Muscle layer of colon (tissue), 2 donors: ENCODE results near the gene SDF2L1.
"Not testable (repeated sequence)": the region's sequence is repeated elsewhere in the genome, so short reads cannot be mapped to it uniquely, and the experiment has no call there.

Experiments
- H3K27ac ChIP-seq: one replicate; pipeline ENCODE4 v1.7.0; 2013; ENCODE audit warnings: low read depth, mild to moderate bottlenecking, low read length, moderate library complexity
- H3K27me3 ChIP-seq, 2 donors: one replicate each; pipeline ENCODE4 v1.7.0; 2013; ENCODE audit warnings: low read length in 2 of 2, mild to moderate bottlenecking in 2 of 2; ENCODE audit not compliant: insufficient read depth in 2 of 2, control insufficient read depth in 1 of 2
- H3K36me3 ChIP-seq: one replicate; pipeline ENCODE4 v1.7.0; 2013; ENCODE audit warnings: mild to moderate bottlenecking, low read length; ENCODE audit not compliant: insufficient read depth
- H3K4me1 ChIP-seq: one replicate; pipeline ENCODE4 v1.7.0; 2013; ENCODE audit warnings: mild to moderate bottlenecking, low read length; ENCODE audit not compliant: insufficient read depth
- H3K4me3 ChIP-seq, 2 donors: one replicate each; pipeline ENCODE4 v1.7.0; 2013; ENCODE audit warnings: low read length in 2 of 2, low read depth in 1 of 2, mild to moderate bottlenecking in 1 of 2, moderate library complexity in 1 of 2
- H3K9ac ChIP-seq: one replicate; pipeline ENCODE4 v1.7.0; 2013; ENCODE audit warnings: low read length
- H3K9me3 ChIP-seq: one replicate; pipeline ENCODE4 v1.7.0; 2013; ENCODE audit warnings: mild to moderate bottlenecking, low read length
- donor health status: abdominal sarcoma.
- donor health status: Adenocarcinoma of cecum.

Gene SDF2L1

GRCh38 chr22:21633481-21633880 lies 8.6 kb upstream of the SDF2L1 start:
- H3K9ac ChIP-seq = no peak overlapping the region
- no peaks in the 10 kb centered on the region for H3K9me3 ChIP-seq
- H3K27ac ChIP-seq = no peak overlapping the region
- no peaks in the 10 kb centered on the region for H3K36me3 ChIP-seq
- no peaks in the 10 kb centered on the region for H3K27me3 ChIP-seq
- H3K4me3 ChIP-seq = no peak overlapping the region
- H3K4me1 ChIP-seq = peaks cover 8% of the 10 kb centered on the region

- H3K4me3 ChIP-seq = no peak overlapping the region
These were observed 8.0 kb upstream of the SDF2L1 start for GRCh38 chr22:21634081-21634480.

GRCh38 chr22:21634844-21635243 lies 7.3 kb upstream of the SDF2L1 start:
- no peak overlapping the region for H3K4me3 ChIP-seq
- H3K27me3 ChIP-seq = no peaks in the 10 kb centered on the region
- H3K36me3 ChIP-seq = no peaks in the 10 kb centered on the region
- no peak overlapping the region for H3K9ac ChIP-seq
- H3K9me3 ChIP-seq = no peaks in the 10 kb centered on the region
- peaks cover 3% of the 10 kb centered on the region for H3K4me1 ChIP-seq
- no peak overlapping the region for H3K27ac ChIP-seq

More at GRCh38 chr22:21634081-21634480, 8.0 kb upstream of the SDF2L1 start:
- Histone ChIP-seq H3K27me3 (no peaks in the 10 kb centered on the region), H3K9me3 (no peaks in the 10 kb centered on the region), H3K36me3 (no peaks in the 10 kb centered on the region), H3K9ac (no peak overlapping the region), H3K27ac (no peak overlapping the region), H3K4me1 (peaks cover 7% of the 10 kb centered on the region)

DNA sequence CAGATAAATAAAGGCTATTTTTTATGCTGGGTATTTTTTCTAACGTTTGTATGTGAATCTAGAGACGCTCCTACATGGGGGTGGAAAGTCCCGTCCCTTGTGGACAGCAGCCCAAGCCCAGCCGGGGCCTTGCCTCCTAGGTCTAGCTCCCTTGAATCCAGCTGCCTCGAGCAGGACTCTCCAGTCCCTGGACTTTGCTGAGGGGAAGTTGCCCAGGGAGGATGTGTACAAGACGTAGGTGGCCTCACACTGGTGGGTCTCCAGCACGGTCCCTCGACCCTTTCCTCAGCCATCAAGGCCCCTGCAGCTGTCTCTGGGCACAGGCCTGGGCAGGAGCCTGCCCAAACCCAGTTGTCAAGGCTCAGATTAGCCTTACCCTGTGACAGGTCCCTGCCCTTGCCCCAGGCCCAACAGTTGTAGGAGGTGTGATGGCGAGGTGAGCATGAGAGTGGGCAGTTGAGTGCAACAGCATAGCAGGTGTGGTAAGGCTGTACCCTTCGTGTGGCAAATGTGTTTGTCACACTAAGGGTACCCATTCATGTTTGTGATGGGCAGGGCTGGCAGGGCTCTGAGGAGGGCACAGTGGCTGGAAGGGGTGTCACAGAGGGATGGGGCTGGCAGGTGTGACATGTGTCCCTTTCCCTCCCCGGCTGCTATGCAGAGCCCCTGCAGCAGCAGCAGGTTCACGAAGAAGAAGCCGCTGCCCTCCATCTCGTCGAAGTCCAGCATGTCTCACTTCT lies 6.2 kb upstream of the SDF2L1 start:
- H3K27me3 ChIP-seq = no peaks in the 10 kb centered on the region
- no peaks in the 10 kb centered on the region for H3K4me1 ChIP-seq
- no peaks in the 10 kb centered on the region for H3K9me3 ChIP-seq
- H3K36me3 ChIP-seq = no peaks in the 10 kb centered on the region
- no peak overlapping the region for H3K27ac ChIP-seq
- H3K4me3 ChIP-seq = no peak overlapping the region
- no peak overlapping the region for H3K9ac ChIP-seq

GRCh38 chr22:21636629-21637218 lies 5.4 kb upstream of the SDF2L1 start:
- Histone ChIP-seq H3K27me3 (no peaks in the 10 kb centered on the region), H3K4me1 (peaks cover 7% of the 10 kb centered on the region), H3K4me3 (no peak overlapping the region), H3K9ac (no peak overlapping the region), H3K9me3 (no peaks in the 10 kb centered on the region), H3K36me3 (no peaks in the 10 kb centered on the region), H3K27ac (no peak overlapping the region)

DNA sequence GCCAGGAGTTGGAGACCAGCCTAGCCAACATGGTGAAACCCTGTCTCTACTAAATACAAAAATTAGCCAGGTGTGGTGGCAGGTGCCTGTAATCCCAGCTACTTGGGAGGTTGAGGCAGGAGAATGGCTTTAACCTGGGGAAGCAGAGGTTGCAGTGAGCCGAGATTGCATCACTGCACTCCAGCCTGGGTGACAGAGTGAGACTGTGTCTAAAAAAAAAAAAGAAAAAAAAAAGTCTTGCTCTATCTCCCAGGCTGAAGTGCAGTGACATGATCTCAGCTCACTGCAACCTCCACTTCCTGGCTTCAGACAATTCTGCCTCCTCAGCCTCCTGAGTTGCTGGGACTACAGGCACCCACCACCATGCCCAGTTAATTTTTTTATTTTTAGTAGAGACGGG lies 4.7 kb upstream of the SDF2L1 start:
- H3K9ac ChIP-seq, H3K36me3 ChIP-seq, H3K4me3 ChIP-seq: not testable (repeated sequence)

GRCh38 chr22:21639359-21639758 lies 2.7 kb upstream of the SDF2L1 start:
- Histone ChIP-seq H3K4me3 (no peak overlapping the region), H3K4me1 (peaks cover 12% of the 10 kb centered on the region)

More for the DNA sequence above, 4.7 kb upstream of the SDF2L1 start:
- H3K9me3 ChIP-seq, H3K27me3 ChIP-seq, H3K4me1 ChIP-seq, H3K27ac ChIP-seq: not testable (repeated sequence)

GRCh38 chr22:21640810-21641209 lies 1.3 kb upstream of the SDF2L1 start:
- Histone ChIP-seq H3K4me3 (no peak overlapping the region), H3K27me3 (no peaks in the 10 kb centered on the region), H3K4me1 (peaks cover 12% of the 10 kb centered on the region), H3K27ac (no peak overlapping the region), H3K9ac (no peak overlapping the region), H3K36me3 (no peaks in the 10 kb centered on the region), H3K9me3 (no peaks in the 10 kb centered on the region)

More at GRCh38 chr22:21639359-21639758, 2.7 kb upstream of the SDF2L1 start:
- Histone ChIP-seq H3K27me3 (no peaks in the 10 kb centered on the region), H3K27ac (no peak overlapping the region), H3K36me3 (no peaks in the 10 kb centered on the region), H3K9me3 (no peaks in the 10 kb centered on the region), H3K9ac (no peak overlapping the region)

GRCh38 chr22:21641417-21641788 lies 699 bp upstream of the SDF2L1 start:
- Histone ChIP-seq H3K4me3 (peak overlapping the region; percentile 49 to 73), H3K27me3 (no peaks in the 10 kb centered on the region), H3K9ac (peak overlapping the region; percentile 42), H3K9me3 (no peaks in the 10 kb centered on the region), H3K27ac (peak overlapping the region; percentile 43), H3K4me1 (peaks cover 12% of the 10 kb centered on the region), H3K36me3 (no peaks in the 10 kb centered on the region)

- peak overlapping the region; percentile 54 to 73 for H3K4me3 ChIP-seq
- H3K9ac ChIP-seq = no peak overlapping the region
- H3K4me1 ChIP-seq = peaks cover 18% of the 10 kb centered on the region
- no peaks in the 10 kb centered on the region for H3K9me3 ChIP-seq
- no peaks in the 10 kb centered on the region for H3K27me3 ChIP-seq
- H3K27ac ChIP-seq = peak overlapping the region; percentile 61
- H3K36me3 ChIP-seq = no peaks in the 10 kb centered on the region
These were observed 714 bp downstream of the SDF2L1 start for GRCh38 chr22:21642584-21643448.

DNA sequence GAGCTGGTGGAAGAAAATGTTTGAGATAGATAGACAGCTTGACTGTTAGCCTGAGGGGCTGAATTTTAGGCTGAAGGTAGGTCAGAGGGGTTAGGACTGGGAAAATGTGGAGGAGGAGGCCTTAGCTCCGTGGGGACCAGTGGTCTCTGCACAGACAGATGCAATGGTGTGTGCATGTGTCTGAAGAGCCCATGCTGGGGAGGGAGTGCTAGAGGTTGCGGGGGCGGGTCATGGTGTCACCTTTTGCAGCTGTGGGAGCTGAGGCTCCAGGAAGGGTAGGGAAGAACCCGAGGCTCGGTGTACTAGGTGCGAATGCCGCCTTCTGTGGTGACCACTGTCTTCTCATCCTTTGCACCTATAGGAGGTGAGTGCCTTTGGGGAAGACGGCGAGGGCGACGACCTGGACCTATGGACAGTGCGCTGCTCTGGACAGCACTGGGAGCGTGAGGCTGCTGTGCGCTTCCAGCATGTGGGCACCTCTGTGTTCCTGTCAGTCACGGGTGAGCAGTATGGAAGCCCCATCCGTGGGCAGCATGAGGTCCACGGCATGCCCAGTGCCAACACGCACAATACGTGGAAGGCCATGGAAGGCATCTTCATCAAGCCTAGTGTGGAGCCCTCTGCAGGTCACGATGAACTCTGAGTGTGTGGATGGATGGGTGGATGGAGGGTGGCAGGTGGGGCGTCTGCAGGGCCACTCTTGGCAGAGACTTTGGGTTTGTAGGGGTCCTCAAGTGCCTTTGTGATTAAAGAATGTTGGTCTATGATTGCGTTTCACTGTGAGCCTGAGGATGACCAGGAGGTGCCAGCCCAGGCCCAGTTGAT lies 1.6 kb downstream of the SDF2L1 start:
- no peaks in the 10 kb centered on the region for H3K27me3 ChIP-seq
- H3K9me3 ChIP-seq = no peaks in the 10 kb centered on the region
- no peak overlapping the region for H3K9ac ChIP-seq
- H3K27ac ChIP-seq = no peak overlapping the region
- no peaks in the 10 kb centered on the region for H3K36me3 ChIP-seq
- H3K4me1 ChIP-seq = peaks cover 18% of the 10 kb centered on the region
- peak overlapping the region in 1 of 2 donors; percentile 73 for H3K4me3 ChIP-seq
